ENCODE results near the gene MILR1.
"Not testable (repeated sequence)": the region's sequence is repeated elsewhere in the genome, so short reads cannot be mapped to it uniquely, and the experiment has no call there.

The MILR1 gene

GRCh38 chr17:64448665-64449512 is at the start of gene MILR1:
Gene MILR1, plus strand, starts transcription at chr17:64449115. Its CDS starts 54 bp downstream, at chr17:64449169.
- peak; percentile 29 for DNase-seq

GRCh38 chr17:64399767-64400156 is 49.2 kb upstream of the MILR1 start:
- no peak for DNase-seq

- DNase-seq: no peak
Observed at GRCh38 chr17:64400642-64401041, 48.3 kb upstream of the MILR1 start.

- no peak for DNase-seq
Observed at GRCh38 chr17:64401244-64401860, 47.6 kb upstream of the MILR1 start.

- DNase-seq: no peak
Observed at GRCh38 chr17:64401941-64402340, 47.0 kb upstream of the MILR1 start.

GRCh38 chr17:64402469-64402868 is 46.4 kb upstream of the MILR1 start:
- DNase-seq: no peak

- no peak for DNase-seq
Observed at GRCh38 chr17:64403881-64404460, 44.9 kb upstream of the MILR1 start.

GRCh38 chr17:64406321-64407200 is 42.4 kb upstream of the MILR1 start:
- DNase-seq: peak; percentile 26

GRCh38 chr17:64410750-64411490 is 38.0 kb upstream of the MILR1 start:
- no peak for DNase-seq

GRCh38 chr17:64411999-64412771 is 36.7 kb upstream of the MILR1 start:
- no peak for DNase-seq

GRCh38 chr17:64412944-64413381 is 36.0 kb upstream of the MILR1 start:
- DNase-seq: no peak

GRCh38 chr17:64413513-64413912 is 35.4 kb upstream of the MILR1 start:
- DNase-seq: no peak

- peak; percentile 72 for DNase-seq
Observed at GRCh38 chr17:64418506-64419339, 30.2 kb upstream of the MILR1 start.

- DNase-seq: peak; percentile 80
Observed at GRCh38 chr17:64420143-64420670, 28.7 kb upstream of the MILR1 start.

- DNase-seq: not testable (repeated sequence)
Observed at GRCh38 chr17:64422121-64422520, 26.8 kb upstream of the MILR1 start.

GRCh38 chr17:64423881-64424280 is 25.0 kb upstream of the MILR1 start:
- DNase-seq: no peak

GRCh38 chr17:64424324-64424849 is 24.5 kb upstream of the MILR1 start:
- DNase-seq: no peak

GRCh38 chr17:64425191-64425590 is 23.7 kb upstream of the MILR1 start:
- DNase-seq: no peak

GRCh38 chr17:64426596-64426995 is 22.3 kb upstream of the MILR1 start:
- no peak for DNase-seq

- no peak for DNase-seq
Observed at GRCh38 chr17:64428406-64428805, 20.5 kb upstream of the MILR1 start.
